Esophagus squamous epithelium (tissue), 4 donors: ENCODE measurements around the gene RABEP1.

Experiments used
- POLR2A ChIP-seq, 4 donors: fragments of 450-650 bp; IDR thresholded peaks; one replicate each; pipeline ENCODE4 v1.6.1; 2017; ENCODE audit warnings: antibody characterized with exemption in 4 of 4, mild to moderate bottlenecking in 4 of 4, moderate library complexity in 3 of 4
- TF ChIP-seq, protein P1 (sequence below), 6 experiments: fragments of 450-650 bp in 4 of 6; fragments of 200-600 bp in 2 of 6; sonication (generic) in 2 of 6; IDR thresholded peaks; one replicate each; pipeline ENCODE4 v1.5.1; 2016 to 2019; ENCODE audit warnings: antibody characterized with exemption in 6 of 6, mild to moderate bottlenecking in 4 of 6, moderate library complexity in 4 of 6

DNA sequence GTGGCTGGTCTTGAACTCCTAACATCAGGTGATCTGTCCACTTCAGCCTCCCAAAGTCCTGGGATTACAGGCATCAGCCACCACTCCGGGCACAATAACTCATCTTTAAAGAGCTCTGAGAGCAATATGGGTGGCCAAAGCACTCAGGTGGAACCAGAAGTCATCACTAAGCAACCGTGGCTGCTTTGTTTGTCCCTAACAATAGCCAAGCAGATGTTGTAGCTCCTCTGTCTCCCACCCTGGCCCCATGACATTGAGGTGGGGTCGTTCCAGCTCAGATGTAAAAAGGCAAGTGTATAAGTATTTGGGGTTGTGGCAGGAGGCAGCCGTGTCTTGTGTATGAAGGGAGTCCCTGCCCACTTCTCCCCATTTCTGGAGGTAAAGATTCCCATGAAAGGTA lies 43.8 kb upstream of the RABEP1 start:
- TF ChIP-seq, protein P1, sequence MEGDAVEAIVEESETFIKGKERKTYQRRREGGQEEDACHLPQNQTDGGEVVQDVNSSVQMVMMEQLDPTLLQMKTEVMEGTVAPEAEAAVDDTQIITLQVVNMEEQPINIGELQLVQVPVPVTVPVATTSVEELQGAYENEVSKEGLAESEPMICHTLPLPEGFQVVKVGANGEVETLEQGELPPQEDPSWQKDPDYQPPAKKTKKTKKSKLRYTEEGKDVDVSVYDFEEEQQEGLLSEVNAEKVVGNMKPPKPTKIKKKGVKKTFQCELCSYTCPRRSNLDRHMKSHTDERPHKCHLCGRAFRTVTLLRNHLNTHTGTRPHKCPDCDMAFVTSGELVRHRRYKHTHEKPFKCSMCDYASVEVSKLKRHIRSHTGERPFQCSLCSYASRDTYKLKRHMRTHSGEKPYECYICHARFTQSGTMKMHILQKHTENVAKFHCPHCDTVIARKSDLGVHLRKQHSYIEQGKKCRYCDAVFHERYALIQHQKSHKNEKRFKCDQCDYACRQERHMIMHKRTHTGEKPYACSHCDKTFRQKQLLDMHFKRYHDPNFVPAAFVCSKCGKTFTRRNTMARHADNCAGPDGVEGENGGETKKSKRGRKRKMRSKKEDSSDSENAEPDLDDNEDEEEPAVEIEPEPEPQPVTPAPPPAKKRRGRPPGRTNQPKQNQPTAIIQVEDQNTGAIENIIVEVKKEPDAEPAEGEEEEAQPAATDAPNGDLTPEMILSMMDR (IDR thresholded peaks at IDR 0.05): no peak
- no peak for TF ChIP-seq POLR2A (IDR thresholded peaks at IDR 0.05)
